Hepatocyte (in vitro differentiated cells): ENCODE data around the gene TPPP3. TPM values are rescaled to one million over a fixed set of nuclear protein-coding genes. Genes with fewer than 3 reads are reported as not detected.

Experiments used
- DNase-seq: peaks from one replicate; pipeline ENCODE4 v3.0.0-alpha.2; 2016; ENCODE audit warnings: low spot score
- H2AFZ ChIP-seq: fragments of 200-600 bp; sonication (generic); 2 replicates; pipeline ENCODE4 v1.6.0; 2016; ENCODE audit warnings: antibody characterized with exemption, mild to moderate bottlenecking
- H3K27ac ChIP-seq: fragments of 200-600 bp; sonication (generic); 2 replicates; pipeline ENCODE4 v1.5.1; 2016; ENCODE audit warnings: mild to moderate bottlenecking
- H3K27me3 ChIP-seq: fragments of 200-600 bp; sonication (generic); 2 replicates; pipeline ENCODE4 v1.6.1; 2016
- H3K36me3 ChIP-seq: fragments of 200-600 bp; sonication (generic); replicated peaks from 2 replicates; pipeline ENCODE4 v1.5.1; 2016; ENCODE audit warnings: low read depth; ENCODE audit not compliant: insufficient read depth
- H3K4me1 ChIP-seq: fragments of 200-600 bp; sonication (generic); 2 replicates; pipeline ENCODE4 v1.5.1; 2016; ENCODE audit warnings: mild to moderate bottlenecking, moderate library complexity; ENCODE audit not compliant: insufficient read depth
- H3K4me2 ChIP-seq: fragments of 200-600 bp; sonication (generic); 2 replicates; pipeline ENCODE4 v1.6.0; 2016
- H3K4me3 ChIP-seq: fragments of 200-600 bp; sonication (generic); 2 replicates; pipeline ENCODE4 v1.5.1; 2016; ENCODE audit warnings: mild to moderate bottlenecking
- H3K79me2 ChIP-seq: fragments of 200-600 bp; sonication (generic); 2 replicates; pipeline ENCODE4 v1.6.0; 2017; ENCODE audit warnings: mild to moderate bottlenecking
- H3K9me2 ChIP-seq: fragments of 200-600 bp; sonication (generic); replicated peaks from 2 replicates; pipeline ENCODE4 v1.6.0; 2017; ENCODE audit warnings: mild to moderate bottlenecking; ENCODE audit not compliant: insufficient read depth
- H3K9me3 ChIP-seq: fragments of 200-600 bp; sonication (generic); 2 replicates; pipeline ENCODE4 v1.5.1; 2016; ENCODE audit warnings: low read depth, mild to moderate bottlenecking
- H4K20me1 ChIP-seq: fragments of 200-600 bp; sonication (generic); 2 replicates; pipeline ENCODE4 v1.6.0; 2016; ENCODE audit warnings: mild to moderate bottlenecking; ENCODE audit not compliant: insufficient read depth, poor library complexity, severe bottlenecking
- EZH2 ChIP-seq: fragments of 200-600 bp; sonication (generic); IDR thresholded peaks from 2 replicates; pipeline ENCODE4 v1.6.1; 2016; ENCODE audit warnings: antibody characterized with exemption, mild to moderate bottlenecking, borderline replicate concordance
- EZH2phosphoT487 ChIP-seq: fragments of 200-600 bp; sonication (generic); IDR thresholded peaks from one replicate; pipeline ENCODE4 v1.6.1; 2018; ENCODE audit warnings: antibody characterized with exemption, mild to moderate bottlenecking, low read depth, moderate library complexity; ENCODE audit not compliant: unreplicated experiment, severe bottlenecking
- WGBS: methylation state at CpG from one replicate; pipeline ENCODE4 v1.1.6; 2016; ENCODE audit warnings: low lambda C conversion rate; ENCODE audit errors: missing lambda C conversion rate; 5-methylcytosine and 5-hydroxymethylcytosine counted together
- polyA plus RNA-seq: library from polyadenylated mRNA; unstranded; fragments of >200 nt; fragmentation: Nextera tagmentation; extraction: Ambion mirVana; gene quantifications from 2 replicates; pipeline ENCODE4 v1.2.1, GENCODE V29; 2016
- total RNA-seq: library from RNA; depleted of rRNA; stranded (reverse); fragments of >200 nt; gene quantifications from 2 replicates; pipeline ENCODE4 v1.2.3, GENCODE V29; 2014
- TF ChIP-seq, protein P1 (sequence below): fragments of 200-600 bp; sonication (generic); IDR thresholded peaks from 2 replicates; pipeline ENCODE4 v1.5.1; 2016; ENCODE audit warnings: antibody characterized with exemption, mild to moderate bottlenecking; ENCODE audit not compliant: poor library complexity

TPPP3 gene
- total and polyA plus RNA-seq, 2 experiments from 2014 or later: 3.2 to 20.1 TPM

DNA sequence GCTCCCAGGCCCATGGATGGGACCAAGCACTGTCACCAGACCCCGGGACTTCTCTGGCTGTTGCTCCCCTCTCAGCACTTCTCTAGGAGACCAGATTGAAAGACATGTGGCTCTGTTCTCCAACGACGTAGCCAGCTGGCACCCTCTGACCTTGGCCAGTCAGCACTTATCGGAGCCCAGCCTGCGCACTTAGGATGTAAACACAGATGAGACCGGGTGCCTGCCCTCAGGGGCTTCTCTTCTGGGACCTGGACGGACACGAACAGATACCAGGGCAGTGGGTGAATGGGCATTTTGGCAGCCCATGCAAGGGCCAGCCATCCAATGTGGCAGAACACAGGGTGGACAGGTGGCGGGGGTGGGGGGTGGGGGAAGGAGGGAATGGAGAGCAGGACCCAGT, 16.3 kb upstream of the TPPP3 start:
- no peak for DNase-seq
- no peak overlapping the region for H2AFZ ChIP-seq
- H3K27ac ChIP-seq: no peak overlapping the region
- no peak for TF ChIP-seq EZH2phosphoT487
- TF ChIP-seq, protein P1, sequence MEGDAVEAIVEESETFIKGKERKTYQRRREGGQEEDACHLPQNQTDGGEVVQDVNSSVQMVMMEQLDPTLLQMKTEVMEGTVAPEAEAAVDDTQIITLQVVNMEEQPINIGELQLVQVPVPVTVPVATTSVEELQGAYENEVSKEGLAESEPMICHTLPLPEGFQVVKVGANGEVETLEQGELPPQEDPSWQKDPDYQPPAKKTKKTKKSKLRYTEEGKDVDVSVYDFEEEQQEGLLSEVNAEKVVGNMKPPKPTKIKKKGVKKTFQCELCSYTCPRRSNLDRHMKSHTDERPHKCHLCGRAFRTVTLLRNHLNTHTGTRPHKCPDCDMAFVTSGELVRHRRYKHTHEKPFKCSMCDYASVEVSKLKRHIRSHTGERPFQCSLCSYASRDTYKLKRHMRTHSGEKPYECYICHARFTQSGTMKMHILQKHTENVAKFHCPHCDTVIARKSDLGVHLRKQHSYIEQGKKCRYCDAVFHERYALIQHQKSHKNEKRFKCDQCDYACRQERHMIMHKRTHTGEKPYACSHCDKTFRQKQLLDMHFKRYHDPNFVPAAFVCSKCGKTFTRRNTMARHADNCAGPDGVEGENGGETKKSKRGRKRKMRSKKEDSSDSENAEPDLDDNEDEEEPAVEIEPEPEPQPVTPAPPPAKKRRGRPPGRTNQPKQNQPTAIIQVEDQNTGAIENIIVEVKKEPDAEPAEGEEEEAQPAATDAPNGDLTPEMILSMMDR: no peak
- no peak for TF ChIP-seq EZH2
- no peaks in the 10 kb centered on the region for H3K9me2 ChIP-seq
- H3K4me3 ChIP-seq: no peak overlapping the region
- H4K20me1 ChIP-seq: no peaks in the 10 kb centered on the region
- 95% methylated on average over 8 of the region's 9 CpGs for WGBS
- H3K79me2 ChIP-seq: no peaks in the 10 kb centered on the region
- H3K4me1 ChIP-seq: peaks cover 6% of the 10 kb centered on the region
- no peak overlapping the region for H3K4me2 ChIP-seq
- no peaks in the 10 kb centered on the region for H3K27me3 ChIP-seq
- H3K36me3 ChIP-seq: no peaks in the 10 kb centered on the region
- no peaks in the 10 kb centered on the region for H3K9me3 ChIP-seq

DNA sequence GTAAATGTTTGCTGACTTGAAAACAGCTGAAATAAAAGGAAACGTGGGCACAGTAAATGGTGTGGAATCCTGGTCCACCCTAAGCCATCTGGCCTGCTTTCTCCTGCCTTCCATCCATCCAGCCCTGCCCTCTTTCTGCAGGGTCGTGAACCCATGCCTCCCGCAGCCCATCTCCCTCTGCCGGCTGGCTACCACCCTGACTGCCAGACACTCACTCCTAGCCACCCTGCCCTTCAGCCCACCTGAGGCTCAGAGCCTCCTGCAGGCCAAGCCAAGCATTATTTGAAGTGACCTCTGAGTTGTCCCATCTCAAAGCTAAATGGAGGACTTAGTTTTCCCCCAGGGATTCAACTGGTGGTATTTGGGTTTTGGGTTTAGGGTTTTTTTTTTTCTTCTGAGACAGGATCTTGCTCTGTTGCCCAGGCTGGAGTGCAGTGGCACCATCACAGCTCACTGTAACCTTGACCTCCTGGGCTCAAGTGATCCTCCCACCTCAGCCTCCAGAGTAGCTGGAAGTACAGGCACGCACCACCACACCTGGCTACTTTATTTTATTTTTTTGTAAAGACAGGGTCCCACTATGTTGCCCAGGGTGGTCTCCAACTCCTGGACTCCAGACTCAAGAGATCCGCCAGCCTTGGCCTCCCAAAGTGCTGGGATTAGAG, 14.6 kb upstream of the TPPP3 start:
- H3K27ac ChIP-seq: no peak overlapping the region
- no peaks in the 10 kb centered on the region for H3K79me2 ChIP-seq
- no peak for DNase-seq
- H3K27me3 ChIP-seq: no peaks in the 10 kb centered on the region
- H2AFZ ChIP-seq: no peak overlapping the region
- H3K4me3 ChIP-seq: no peak overlapping the region
- H3K36me3 ChIP-seq: no peaks in the 10 kb centered on the region
- no peak overlapping the region for H3K4me2 ChIP-seq
- TF ChIP-seq EZH2: no peak
- TF ChIP-seq, protein P1: no peak
- TF ChIP-seq EZH2phosphoT487: no peak
- 83% methylated on average over 6 of the region's 6 CpGs for WGBS
- H3K9me3 ChIP-seq: no peaks in the 10 kb centered on the region
- H3K4me1 ChIP-seq: peaks cover 16% of the 10 kb centered on the region
- H4K20me1 ChIP-seq: no peaks in the 10 kb centered on the region
- H3K9me2 ChIP-seq: no peaks in the 10 kb centered on the region

DNA sequence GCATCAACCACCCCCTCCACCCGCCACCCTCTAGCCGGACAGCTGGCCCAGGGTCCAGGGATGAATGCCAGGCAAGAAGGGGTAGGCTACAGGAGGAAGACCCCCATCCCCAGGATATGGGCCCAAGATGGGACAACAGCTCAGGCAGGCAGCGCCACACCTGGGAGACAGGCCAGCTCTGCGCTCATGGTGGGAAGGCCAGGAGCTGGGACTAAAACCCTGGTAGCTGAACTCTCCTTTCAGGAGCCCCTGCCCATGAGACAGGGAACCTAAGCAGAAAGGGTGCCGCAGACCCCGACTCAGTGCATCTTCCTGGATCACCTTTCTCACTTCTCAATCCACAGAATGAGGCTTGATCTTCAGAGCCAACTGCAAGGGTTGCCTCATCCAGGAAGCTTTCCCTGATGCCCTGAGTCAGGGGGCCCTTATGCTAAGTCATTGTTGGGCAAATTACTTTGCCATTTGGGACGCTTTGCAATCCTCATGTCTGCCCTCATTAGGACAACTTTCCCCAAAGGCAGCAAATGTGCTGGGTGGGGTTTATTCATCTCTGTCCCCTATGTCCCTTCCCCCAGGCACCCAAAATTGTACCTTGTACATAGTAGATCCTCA, 14.0 kb upstream of the TPPP3 start:
- Histone ChIP-seq H3K9me2 (no peaks in the 10 kb centered on the region), H4K20me1 (no peaks in the 10 kb centered on the region), H3K27me3 (no peaks in the 10 kb centered on the region), H3K4me1 (peaks cover 16% of the 10 kb centered on the region), H3K79me2 (no peaks in the 10 kb centered on the region), H3K9me3 (no peaks in the 10 kb centered on the region), H2AFZ (no peak overlapping the region), H3K36me3 (no peaks in the 10 kb centered on the region), H3K4me2 (no peak overlapping the region), H3K27ac (peak overlapping the region; percentile 87), H3K4me3 (no peak overlapping the region)
- TF ChIP-seq EZH2phosphoT487 (no peak), EZH2 (no peak)
- TF ChIP-seq, protein P1: no peak
- DNase-seq: no peak
- WGBS: 95% methylated on average over 7 of the region's 7 CpGs
